ENCODE data around the gene LUZP2. TPM values are rescaled to one million over a fixed set of nuclear protein-coding genes. Genes with fewer than 3 reads are reported as not detected.
A peak's percentile ranks its signal among the peaks of the same experiment; 100 is the strongest.

LUZP2 gene
- total and polyA plus RNA-seq, 2 of the 8 experiments (the other 6 are each of a cell fraction or from before 2014, with no cell fraction given): 0.79 to 1.5 TPM

GRCh38 chr11:24496386-24496735 is 492 bp upstream of the LUZP2 start:
- Histone ChIP-seq H2BK20ac (ENCODE audit: low read length) (no peak overlapping the region), H2AK5ac (ENCODE audit: low read depth, low read length) (no peak overlapping the region), H2BK120ac (replicated peaks; ENCODE audit: low read depth, low read length) (no peak overlapping the region), H4K20me1 (replicated peaks in 1 of 2; ENCODE audit: control insufficient read depth in 1 of 2, insufficient read depth in 2 of 2, low read length in 2 of 2) (no peaks in the 10 kb centered on the region), H4K91ac (replicated peaks; ENCODE audit: insufficient read length, low read length) (no peak overlapping the region), H3K4me2 (ENCODE audit: insufficient read depth in 1 of 2, low read depth in 2 of 2, low read length in 2 of 2) (peak overlapping the region; percentile 95 to 97), H3K9ac (replicated peaks in 1 of 4; ENCODE audit: extremely low read depth in 1 of 4, low read depth in 3 of 4, low read length in 3 of 4) (peak overlapping the region in 2 of 4 experiments; percentile 9 to 58; a peak in 2 of 7 replicates), H2AFZ (ENCODE audit: low read length) (peak overlapping the region; percentile 96), H2BK15ac (ENCODE audit: low read length) (no peak overlapping the region), H2BK12ac (ENCODE audit: low read depth, low read length) (no peak overlapping the region), H3K79me1 (ENCODE audit: low read depth, low read length) (no peaks in the 10 kb centered on the region), H3K18ac (ENCODE audit: extremely low read depth, low read length) (no peak overlapping the region), H3K23ac (ENCODE audit: insufficient read length) (no peak overlapping the region), H3K23me2 (ENCODE audit: low read depth, low read length) (peaks cover 9% of the 10 kb centered on the region), H4K5ac (ENCODE audit: insufficient read length, low read depth, low read length) (no peak overlapping the region), H3K4ac (replicated peaks; ENCODE audit: insufficient read length, low read depth, low read length) (no peak overlapping the region), H3K27me3 (replicated peaks in 1 of 4; ENCODE audit: control insufficient read depth in 3 of 4, extremely low read depth in 1 of 4, insufficient read depth in 3 of 4, low read length in 3 of 4) (peaks cover 2 to 26% (median 16%) of the 10 kb centered on the region in 4 experiments), H3K56ac (replicated peaks; ENCODE audit: insufficient read length, low read depth, low read length) (no peak overlapping the region), H3K4me3 (ENCODE audit: extremely low read depth in 1 of 4, insufficient read depth in 2 of 4, low read depth in 3 of 4, low read length in 4 of 4) (peak overlapping the region; percentile 67 to 74 (median 70)), H3K79me2 (ENCODE audit: control insufficient read depth in 1 of 2, insufficient read depth in 2 of 2, low read length in 2 of 2) (no peaks in the 10 kb centered on the region), H3K36me3 (ENCODE audit: control insufficient read depth in 2 of 4, insufficient read depth in 4 of 4, low read length in 3 of 4) (no peaks in the 10 kb centered on the region), H2BK5ac (ENCODE audit: low read depth, low read length) (no peak overlapping the region), H3K14ac (ENCODE audit: insufficient read length) (no peak overlapping the region), H3K9me3 (ENCODE audit: insufficient read depth in 2 of 2, low read depth in 1 of 2, low read length in 1 of 2) (no peaks in the 10 kb centered on the region), H3K27ac (ENCODE audit: low read depth, low read length) (no peak overlapping the region), H3K4me1 (replicated peaks in 1 of 4; ENCODE audit: control insufficient read depth in 3 of 4, insufficient read depth in 4 of 4, low read length in 3 of 4) (no peaks in the 10 kb centered on the region; a peak in 1 of 7 replicates), H4K8ac (ENCODE audit: extremely low read depth, insufficient read depth, low read length) (no peak overlapping the region)
- FAIRE-seq (no peak), DNase-seq (ENCODE audit: low read depth in 1 of 2, low spot score in 2 of 2) (no peak)
- POLR2A ChIA-PET (ENCODE audit: partially characterized antibody): no interaction called here
- WGBS, 2 experiments (ENCODE audit: extremely low coverage in 1 of 2, insufficient coverage in 1 of 2, insufficient read length in 1 of 2, insufficient replicate concordance in 2 of 2, low coverage in 1 of 2, low lambda C conversion rate in 2 of 2, missing lambda C conversion rate in 1 of 2): 11% methylated on average over 14 of the region's 14 CpGs; no CpG with 5 or more reads in 1 of the 2 experiments
- CTCF ChIA-PET (ENCODE audit: partially characterized antibody): interaction anchor here (0.8 kb wide), 1 partner anchor 1320 kb away, joined by 4 read pairs; no protein-coding TSS in a partner anchor
- TF ChIP-seq SRF (IDR thresholded peaks at IDR 0.05; ENCODE audit: low read depth, low read length) (no peak), GTF2F1 (IDR thresholded peaks at IDR 0.05; ENCODE audit: borderline replicate concordance, low read depth, low read length) (no peak), CHD2 (IDR thresholded peaks at IDR 0.05; ENCODE audit: low read length) (no peak), SP1 (IDR thresholded peaks at IDR 0.05; ENCODE audit: low read depth, low read length) (no peak), RNF2 (IDR thresholded peaks at IDR 0.05; ENCODE audit: borderline replicate concordance, low read depth, low read length, missing control alignments, poor library complexity, severe bottlenecking) (no peak), CBX5 (IDR thresholded peaks at IDR 0.05; ENCODE audit: low read depth, low read length) (no peak)

Measured in H1 (cell line).